ENCODE measurements around the gene SPINT2.
"Not testable (repeated sequence)": the region's sequence is repeated elsewhere in the genome, so short reads cannot be mapped to it uniquely, and the experiment has no call there.

SPINT2 gene

GRCh38 chr19:38324431-38324830 is 60.1 kb downstream of the SPINT2 start:
- no peak for FAIRE-seq

- FAIRE-seq: no peak
These were observed 62.2 kb downstream of the SPINT2 start for GRCh38 chr19:38326591-38326990.

- FAIRE-seq: no peak
These were observed 65.3 kb downstream of the SPINT2 start for GRCh38 chr19:38329651-38330050.

GRCh38 chr19:38331728-38332127 is 67.4 kb downstream of the SPINT2 start:
- FAIRE-seq: no peak

- no peak for FAIRE-seq
These were observed 68.9 kb downstream of the SPINT2 start for GRCh38 chr19:38333245-38333644.

- peak; percentile 98 for FAIRE-seq
These were observed 71.7 kb downstream of the SPINT2 start for GRCh38 chr19:38335949-38336637.

GRCh38 chr19:38336638-38337359 is 72.4 kb downstream of the SPINT2 start:
- peak; percentile 95 for FAIRE-seq

- no peak for FAIRE-seq
These were observed 72.9 kb downstream of the SPINT2 start for GRCh38 chr19:38337360-38337653.

GRCh38 chr19:38339011-38339410 is 74.6 kb downstream of the SPINT2 start:
- FAIRE-seq: not testable (repeated sequence)

- no peak for FAIRE-seq
These were observed 76.6 kb downstream of the SPINT2 start for GRCh38 chr19:38340927-38341326.
